Measurements from ENCODE around the gene CYB5RL.
A peak's percentile ranks its signal among the peaks of the same experiment; 100 is the strongest.

Gene CYB5RL

DNA sequence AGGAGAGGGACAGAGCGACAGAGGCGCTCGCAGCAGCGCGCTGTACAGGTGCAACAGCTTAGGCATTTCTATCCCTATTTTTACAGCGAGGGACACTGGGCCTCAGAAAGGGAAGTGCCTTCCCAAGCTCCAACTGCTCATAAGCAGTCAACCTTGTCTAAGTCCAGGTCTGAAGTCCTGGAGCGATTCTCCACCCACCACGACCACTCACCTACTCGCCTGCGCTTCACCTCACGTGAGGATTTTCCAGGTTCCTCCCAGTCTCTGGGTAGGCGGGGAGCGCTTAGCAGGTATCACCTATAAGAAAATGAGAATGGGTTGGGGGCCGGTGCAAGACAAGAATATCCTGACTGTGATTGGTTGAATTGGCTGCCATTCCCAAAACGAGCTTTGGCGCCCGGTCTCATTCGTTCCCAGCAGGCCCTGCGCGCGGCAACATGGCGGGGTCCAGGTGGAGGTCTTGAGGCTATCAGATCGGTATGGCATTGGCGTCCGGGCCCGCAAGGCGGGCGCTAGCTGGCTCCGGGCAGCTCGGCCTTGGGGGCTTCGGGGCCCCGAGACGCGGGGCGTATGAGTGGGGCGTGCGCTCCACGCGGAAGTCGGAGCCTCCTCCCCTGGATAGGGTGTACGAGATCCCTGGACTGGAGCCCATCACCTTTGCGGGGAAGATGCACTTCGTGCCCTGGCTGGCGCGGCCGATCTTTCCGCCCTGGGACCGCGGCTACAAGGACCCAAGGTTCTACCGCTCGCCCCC lies at the start of gene CYB5RL, which contains the start of gene MRPL37:
CYB5RL (minus strand) TSS at position 266 of the 754 bp plus-strand sequence. CDS start 4,414 bp downstream, outside the sequence.
MRPL37 (plus strand) TSS at position 403 of the 754 bp plus-strand sequence; CDS start at position 480, 77 bp downstream.
- H3K4me1 Mint-ChIP-seq (ENCODE audit: low read depth): peaks cover 32% of the 10 kb centered on the region
- no peaks in the 10 kb centered on the region for H3K27me3 Mint-ChIP-seq (ENCODE audit: low read depth)
- H3K36me3 Mint-ChIP-seq (ENCODE audit: low read depth): peaks cover 17% of the 10 kb centered on the region

DNA sequence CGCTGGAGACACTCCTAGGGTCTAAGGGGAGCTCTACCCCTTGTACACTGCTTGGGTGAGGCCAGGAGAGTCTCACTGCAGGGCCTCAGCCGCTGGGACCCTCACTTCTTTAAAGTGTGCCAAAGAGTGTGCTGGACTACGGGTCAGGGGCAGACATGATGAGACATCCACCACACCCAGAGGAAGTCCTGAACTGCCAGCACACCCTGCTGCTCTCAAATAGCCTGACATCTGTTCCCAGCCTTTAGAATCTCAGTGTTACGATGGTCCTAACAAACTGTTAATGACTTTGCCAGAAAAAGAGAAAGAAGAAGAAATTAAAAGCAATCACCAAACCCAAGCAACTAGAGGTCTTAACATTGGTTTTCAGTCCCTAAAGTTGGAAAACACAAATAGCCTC lies 49.1 kb upstream of the CYB5RL start:
- Mint-ChIP-seq H3K27me3 (ENCODE audit: low read depth) (no peaks in the 10 kb centered on the region), H3K4me3 (no peak overlapping the region), H3K4me1 (ENCODE audit: low read depth) (peaks cover 4% of the 10 kb centered on the region), H3K9me3 (no peaks in the 10 kb centered on the region), H3K36me3 (ENCODE audit: low read depth) (peaks cover 5% of the 10 kb centered on the region), H3K27ac (peak overlapping the region; percentile 80)

More for the DNA sequence above, at the start of gene CYB5RL, which contains the start of gene MRPL37:
- H3K27ac Mint-ChIP-seq: peak within 1 kb of the TSS; percentile 86
- no peaks in the 10 kb centered on the region for H3K9me3 Mint-ChIP-seq
- H3K4me3 Mint-ChIP-seq: peak within 1 kb of the TSS; percentile 91

GRCh38 chr1:54247863-54248515 lies 48.2 kb upstream of the CYB5RL start:
- Mint-ChIP-seq H3K4me3 (no peak overlapping the region), H3K9me3 (no peaks in the 10 kb centered on the region), H3K27ac (no peak overlapping the region), H3K36me3 (ENCODE audit: low read depth) (peaks cover 8% of the 10 kb centered on the region), H3K4me1 (ENCODE audit: low read depth) (peaks cover 5% of the 10 kb centered on the region), H3K27me3 (ENCODE audit: low read depth) (no peaks in the 10 kb centered on the region)

- no peaks in the 10 kb centered on the region for H3K27me3 Mint-ChIP-seq (ENCODE audit: low read depth)
- no peak overlapping the region for H3K4me3 Mint-ChIP-seq
- no peaks in the 10 kb centered on the region for H3K9me3 Mint-ChIP-seq
- no peak overlapping the region for H3K27ac Mint-ChIP-seq
- H3K36me3 Mint-ChIP-seq (ENCODE audit: low read depth): peaks cover 13% of the 10 kb centered on the region
- peaks cover 6% of the 10 kb centered on the region for H3K4me1 Mint-ChIP-seq (ENCODE audit: low read depth)
These were observed 46.4 kb upstream of the CYB5RL start for GRCh38 chr1:54246116-54246721.

GRCh38 chr1:54245501-54245900 lies 45.7 kb upstream of the CYB5RL start:
- Mint-ChIP-seq H3K27me3 (ENCODE audit: low read depth) (no peaks in the 10 kb centered on the region), H3K4me1 (ENCODE audit: low read depth) (peaks cover 6% of the 10 kb centered on the region), H3K27ac (no peak overlapping the region)

DNA sequence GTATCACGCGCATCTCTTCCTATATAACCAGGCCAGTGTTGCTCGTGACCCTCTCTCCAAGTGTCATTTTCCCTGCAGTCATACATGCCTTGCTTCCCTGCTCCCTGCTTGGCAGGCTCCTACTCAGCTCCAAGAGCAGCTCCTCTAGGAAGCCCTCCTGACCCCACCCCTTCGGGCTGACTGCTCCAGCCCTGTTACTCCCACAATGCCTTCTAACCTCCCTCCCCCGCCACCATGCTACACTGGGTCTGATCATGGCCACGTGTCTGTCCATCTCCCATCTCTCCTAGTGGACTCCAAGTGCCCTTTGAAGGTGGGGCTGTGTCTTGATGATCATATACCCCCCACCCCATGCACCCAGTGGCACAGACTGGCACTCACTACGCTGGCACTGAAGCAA lies 44.8 kb upstream of the CYB5RL start:
- Mint-ChIP-seq H3K4me3 (no peak overlapping the region), H3K27me3 (ENCODE audit: low read depth) (no peaks in the 10 kb centered on the region), H3K9me3 (no peaks in the 10 kb centered on the region), H3K4me1 (ENCODE audit: low read depth) (peaks cover 6% of the 10 kb centered on the region), H3K36me3 (ENCODE audit: low read depth) (peaks cover 17% of the 10 kb centered on the region), H3K27ac (no peak overlapping the region)

More at GRCh38 chr1:54245501-54245900, 45.7 kb upstream of the CYB5RL start:
- Mint-ChIP-seq H3K4me3 (no peak overlapping the region), H3K36me3 (ENCODE audit: low read depth) (peaks cover 19% of the 10 kb centered on the region), H3K9me3 (no peaks in the 10 kb centered on the region)

DNA sequence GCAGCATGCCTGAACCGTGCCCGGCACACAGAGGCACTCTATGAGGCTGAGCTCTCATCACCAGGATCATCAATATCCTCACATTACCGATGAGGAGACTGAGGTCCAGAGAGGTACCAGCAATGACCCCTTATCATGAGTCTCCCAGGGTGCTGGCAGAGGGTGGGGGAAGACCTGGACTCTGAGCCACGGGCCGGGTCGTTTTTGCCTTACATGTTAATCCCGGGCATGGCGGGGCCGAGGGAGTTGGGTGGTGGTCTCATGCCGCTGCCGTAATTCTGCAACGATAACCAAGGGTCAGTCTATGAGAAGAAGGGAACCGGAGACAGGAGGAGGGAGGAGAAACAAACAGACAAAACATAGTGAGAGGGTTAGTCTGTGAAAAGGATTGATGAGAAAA lies 43.2 kb upstream of the CYB5RL start:
- no peaks in the 10 kb centered on the region for H3K9me3 Mint-ChIP-seq

GRCh38 chr1:54241364-54241763 lies 41.5 kb upstream of the CYB5RL start:
- peaks cover 30% of the 10 kb centered on the region for H3K36me3 Mint-ChIP-seq (ENCODE audit: low read depth)
- no peak overlapping the region for H3K27ac Mint-ChIP-seq
- peaks cover 3% of the 10 kb centered on the region for H3K4me1 Mint-ChIP-seq (ENCODE audit: low read depth)
- no peaks in the 10 kb centered on the region for H3K9me3 Mint-ChIP-seq
- H3K4me3 Mint-ChIP-seq: no peak overlapping the region
- no peaks in the 10 kb centered on the region for H3K27me3 Mint-ChIP-seq (ENCODE audit: low read depth)

More for the DNA sequence above, 43.2 kb upstream of the CYB5RL start:
- Mint-ChIP-seq H3K4me3 (no peak overlapping the region), H3K27ac (no peak overlapping the region), H3K27me3 (ENCODE audit: low read depth) (no peaks in the 10 kb centered on the region), H3K4me1 (ENCODE audit: low read depth) (peaks cover 3% of the 10 kb centered on the region), H3K36me3 (ENCODE audit: low read depth) (peaks cover 19% of the 10 kb centered on the region)

- H3K4me1 Mint-ChIP-seq (ENCODE audit: low read depth): peaks cover 3% of the 10 kb centered on the region
- H3K36me3 Mint-ChIP-seq (ENCODE audit: low read depth): peaks cover 30% of the 10 kb centered on the region
- H3K9me3 Mint-ChIP-seq: no peaks in the 10 kb centered on the region
- no peak overlapping the region for H3K27ac Mint-ChIP-seq
- no peak overlapping the region for H3K4me3 Mint-ChIP-seq
- no peaks in the 10 kb centered on the region for H3K27me3 Mint-ChIP-seq (ENCODE audit: low read depth)
These were observed 41.0 kb upstream of the CYB5RL start for GRCh38 chr1:54240741-54241335.

GRCh38 chr1:54239631-54240031 lies 39.8 kb upstream of the CYB5RL start:
- H3K9me3 Mint-ChIP-seq: no peaks in the 10 kb centered on the region
- H3K36me3 Mint-ChIP-seq (ENCODE audit: low read depth): peaks cover 34% of the 10 kb centered on the region

GRCh38 chr1:54239035-54239383 lies 39.2 kb upstream of the CYB5RL start:
- Mint-ChIP-seq H3K9me3 (no peaks in the 10 kb centered on the region), H3K4me1 (ENCODE audit: low read depth) (peaks cover 6% of the 10 kb centered on the region), H3K27me3 (ENCODE audit: low read depth) (no peaks in the 10 kb centered on the region), H3K4me3 (no peak overlapping the region), H3K36me3 (ENCODE audit: low read depth) (peaks cover 35% of the 10 kb centered on the region), H3K27ac (no peak overlapping the region)

More at GRCh38 chr1:54239631-54240031, 39.8 kb upstream of the CYB5RL start:
- H3K4me1 Mint-ChIP-seq (ENCODE audit: low read depth): peaks cover 6% of the 10 kb centered on the region
- H3K27me3 Mint-ChIP-seq (ENCODE audit: low read depth): no peaks in the 10 kb centered on the region
- H3K4me3 Mint-ChIP-seq: no peak overlapping the region
- H3K27ac Mint-ChIP-seq: no peak overlapping the region

DNA sequence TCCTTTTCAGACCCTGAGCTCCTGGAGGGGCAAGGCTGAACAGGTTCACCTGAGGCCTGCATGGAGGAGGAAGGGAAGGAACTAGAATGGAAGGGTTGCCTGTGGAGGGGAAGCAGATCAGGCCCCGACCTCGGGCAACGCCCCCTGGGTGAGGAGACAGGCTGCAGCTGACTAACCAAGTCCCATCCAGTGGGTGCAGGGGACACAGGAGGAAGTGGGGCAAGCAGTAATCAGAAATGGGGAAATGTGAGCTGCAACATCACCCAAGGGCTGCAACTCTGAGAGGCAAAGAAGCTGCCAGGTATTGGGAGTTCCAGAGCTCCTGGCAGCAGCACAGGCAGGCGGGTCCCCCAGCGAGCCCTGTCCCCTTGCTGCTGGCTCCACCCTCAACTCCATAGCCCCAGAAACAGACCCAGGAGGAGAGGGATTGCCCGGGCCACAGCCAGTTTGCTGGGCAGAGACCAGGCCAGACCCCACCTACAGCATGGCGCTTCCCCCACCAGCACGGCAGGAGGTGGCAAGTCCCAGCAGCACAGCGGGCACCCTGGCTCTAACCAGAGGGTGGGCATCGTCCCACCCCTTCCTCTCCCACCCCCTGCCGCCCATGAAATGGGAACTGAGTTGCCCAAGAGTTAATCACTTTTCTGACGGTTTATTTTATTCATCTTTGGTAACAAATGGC lies 38.7 kb upstream of the CYB5RL start:
- Mint-ChIP-seq H3K4me3 (no peak overlapping the region), H3K27ac (no peak overlapping the region), H3K4me1 (ENCODE audit: low read depth) (peaks cover 6% of the 10 kb centered on the region), H3K27me3 (ENCODE audit: low read depth) (no peaks in the 10 kb centered on the region), H3K9me3 (no peaks in the 10 kb centered on the region), H3K36me3 (ENCODE audit: low read depth) (peaks cover 35% of the 10 kb centered on the region)

- Mint-ChIP-seq H3K9me3 (no peaks in the 10 kb centered on the region), H3K27me3 (ENCODE audit: low read depth) (no peaks in the 10 kb centered on the region), H3K36me3 (ENCODE audit: low read depth) (peaks cover 30% of the 10 kb centered on the region), H3K4me1 (ENCODE audit: low read depth) (peaks cover 3% of the 10 kb centered on the region), H3K4me3 (no peak overlapping the region), H3K27ac (no peak overlapping the region)
These were observed 37.8 kb upstream of the CYB5RL start for GRCh38 chr1:54237586-54237985.

DNA sequence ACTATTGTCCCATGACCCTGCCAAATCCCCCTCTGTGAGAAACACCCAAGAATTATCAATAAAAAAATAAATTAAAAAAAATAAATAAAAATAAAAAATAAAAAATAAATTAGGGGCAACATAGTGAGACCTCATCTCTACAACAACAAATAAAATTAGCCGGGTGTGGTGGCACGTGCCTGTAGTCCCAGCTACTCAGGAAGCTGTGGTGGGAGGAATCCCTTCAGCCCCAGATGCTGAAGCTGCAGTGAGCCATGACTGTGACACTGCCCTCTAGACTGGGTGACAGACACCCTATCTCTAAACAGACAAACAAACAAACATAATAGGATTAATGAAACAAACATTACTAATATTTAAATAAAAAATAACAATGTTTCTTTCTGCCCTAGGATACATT lies 34.5 kb upstream of the CYB5RL start:
- no peak overlapping the region for H3K27ac Mint-ChIP-seq
- no peak overlapping the region for H3K4me3 Mint-ChIP-seq
- no peaks in the 10 kb centered on the region for H3K27me3 Mint-ChIP-seq (ENCODE audit: low read depth)
- H3K4me1 Mint-ChIP-seq (ENCODE audit: low read depth): peaks cover 19% of the 10 kb centered on the region
- peaks cover 30% of the 10 kb centered on the region for H3K36me3 Mint-ChIP-seq (ENCODE audit: low read depth)
- H3K9me3 Mint-ChIP-seq: no peaks in the 10 kb centered on the region

Data from T-helper 1 cell treated with Interleukin-12 subunit alpha and Interleukin-12 subunit beta and Interleukin-4 antibody, amounts not matched to agents 30 μg/mL and 1 μg/mL, for 36 hours (primary cell).